ENCODE results near the gene HOXA13. TPM values are rescaled to one million over a fixed set of nuclear protein-coding genes. Genes with fewer than 3 reads are reported as not detected.

HOXA13 gene
- total and polyA plus RNA-seq, 4 donors = 0.10 TPM; not detected in 3

DNA sequence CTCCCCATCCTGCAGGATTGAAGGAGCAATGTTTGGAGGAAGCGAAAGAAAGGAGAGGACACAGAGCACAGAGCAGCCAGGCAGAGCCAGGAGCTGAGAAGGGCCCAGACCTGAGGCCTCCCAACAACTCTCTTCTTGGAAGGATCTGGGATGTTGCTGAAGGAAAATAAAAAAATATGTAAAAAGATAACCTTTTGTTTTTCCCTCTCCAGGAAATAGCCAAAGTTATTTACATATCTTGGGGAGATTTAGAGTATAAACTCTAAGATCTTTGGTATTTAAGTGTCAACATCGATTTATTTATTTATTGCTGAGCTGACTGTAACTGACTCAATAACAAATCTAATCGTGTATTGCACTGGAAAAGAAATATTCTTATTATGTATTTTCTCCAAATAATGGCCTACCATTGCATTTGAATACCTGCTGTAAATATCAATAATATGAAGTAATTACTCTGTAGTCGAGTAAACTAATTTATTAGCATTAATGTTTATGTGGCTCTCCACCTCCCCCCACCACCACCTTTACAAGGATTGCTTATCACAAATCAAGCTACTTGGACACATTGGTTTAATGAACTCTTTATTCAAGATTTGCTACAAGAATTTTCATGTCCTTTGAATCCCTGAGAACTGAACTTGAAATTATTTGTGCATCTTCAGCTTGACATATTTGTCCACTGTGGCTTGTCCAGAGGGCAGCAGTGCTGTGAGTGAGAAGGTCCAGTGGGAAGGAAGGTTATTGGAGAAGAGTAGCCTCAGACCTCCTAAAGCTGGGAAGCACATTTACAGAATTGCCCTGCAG, 13.0 kb downstream of the HOXA13 start:
- 33% methylated on average over 1 of the region's 4 CpGs for WGBS (ENCODE audit: insufficient coverage)
- no peaks in the 10 kb centered on the region for H3K36me3 ChIP-seq (ENCODE audit: control insufficient read depth, insufficient read depth, low read length)
- peaks cover 64% of the 10 kb centered on the region for H3K4me1 ChIP-seq (ENCODE audit: control insufficient read depth, insufficient read depth, low read length)
- DNase-seq (ENCODE audit: low read depth in 4 of 6, low spot score in 6 of 6) = peak in 1 of 6 donors; percentile 34
- H3K27me3 ChIP-seq (ENCODE audit: control insufficient read depth, insufficient read depth, low read length) = peaks cover 100% of the 10 kb centered on the region
- peak overlapping the region; percentile 53 for H3K4me3 ChIP-seq (ENCODE audit: low read depth, low read length)
- H3K27ac ChIP-seq (ENCODE audit: low read depth, low read length) = peak overlapping the region; percentile 83
- H3K9me3 ChIP-seq (ENCODE audit: control insufficient read depth, insufficient read depth, low read length) = no peaks in the 10 kb centered on the region

DNA sequence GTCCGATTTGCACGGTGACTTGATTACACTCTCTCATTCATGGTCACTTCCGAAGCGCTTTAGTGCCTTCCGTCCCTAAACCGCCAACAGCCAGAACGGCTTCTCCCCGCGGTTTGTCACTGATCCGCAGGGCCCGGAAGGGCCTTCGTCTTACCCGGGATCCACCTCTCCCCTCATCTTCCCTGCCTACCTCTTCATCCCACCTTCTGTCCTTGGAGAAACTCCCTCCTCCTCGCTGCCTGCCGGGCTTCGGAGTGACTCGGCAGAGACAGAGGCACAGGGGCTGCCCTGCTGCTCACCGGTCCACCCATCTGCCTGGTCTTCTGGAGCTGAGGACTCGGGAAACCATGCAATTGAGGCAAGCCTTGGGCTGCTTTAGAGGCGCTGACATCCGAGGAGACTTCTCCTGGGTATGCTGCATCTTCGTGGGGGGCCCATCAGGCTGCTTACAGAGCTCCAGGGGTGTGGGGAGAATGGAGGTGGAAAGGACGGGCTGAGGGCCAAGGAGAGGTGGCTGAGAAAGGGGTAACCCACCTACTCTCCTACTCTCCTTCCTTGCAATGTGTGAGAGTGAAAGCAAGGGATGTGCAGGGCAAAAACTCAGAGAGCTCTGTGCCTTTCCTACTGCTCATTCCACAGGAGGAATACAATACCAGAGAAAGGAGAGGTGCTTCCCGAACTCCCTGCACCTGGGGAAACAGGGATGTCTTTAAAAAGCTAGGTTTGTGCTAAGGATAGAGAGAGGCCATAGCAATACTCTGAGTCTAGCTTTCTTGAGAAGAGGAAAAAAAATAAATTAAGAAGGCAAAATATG, 13.8 kb downstream of the HOXA13 start:
- WGBS (ENCODE audit: insufficient coverage) = 6% methylated on average over 22 of the region's 24 CpGs
- H3K4me1 ChIP-seq (ENCODE audit: control insufficient read depth, insufficient read depth, low read length) = peaks cover 62% of the 10 kb centered on the region

DNA sequence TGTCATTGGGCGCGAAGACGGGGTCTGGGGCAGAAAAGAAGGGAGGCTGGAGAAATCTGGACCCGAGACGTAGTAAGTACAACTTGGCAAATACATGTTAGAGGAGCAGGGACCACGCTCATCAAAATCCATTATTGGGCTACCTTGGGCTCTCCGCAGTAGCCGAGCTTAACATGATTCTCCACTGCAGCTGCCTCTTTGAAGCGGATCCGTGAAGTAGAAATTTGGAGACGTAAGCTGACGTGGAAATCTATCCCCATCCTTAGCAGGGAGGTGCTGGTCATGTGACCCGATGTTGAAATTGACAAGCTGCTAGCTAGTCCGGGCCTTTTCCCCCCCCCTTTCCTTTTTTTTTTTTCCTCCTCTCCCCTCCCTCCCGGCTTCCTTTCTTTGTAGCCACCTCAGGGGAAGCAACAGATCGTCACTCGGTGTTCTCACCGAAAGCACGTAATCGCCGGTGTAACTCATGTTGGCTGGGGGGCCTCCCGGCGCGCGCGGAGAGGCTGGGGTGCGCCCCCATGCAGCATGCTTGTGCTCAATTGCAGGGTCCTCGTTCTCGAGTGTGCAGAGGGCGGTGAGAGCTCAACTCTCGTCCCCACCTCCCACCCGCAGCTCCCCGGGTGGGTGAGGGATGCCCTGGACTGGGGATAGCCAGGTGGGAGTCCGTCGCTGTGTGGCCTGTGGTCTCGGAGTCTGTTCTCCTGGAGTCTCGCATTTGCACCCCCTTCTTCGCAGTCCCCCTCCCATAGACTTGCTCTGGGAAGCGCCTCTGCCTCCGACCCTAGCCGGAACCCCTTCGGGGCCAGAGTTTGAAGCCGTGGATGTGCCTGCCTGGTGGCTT, 14.7 kb downstream of the HOXA13 start, which contains the start of gene HOXA11:
Gene HOXA11 (minus strand): TSS at position 220 of the 841 bp plus-strand sequence. CDS start 88 bp downstream, at position 132.
- Histone ChIP-seq H3K9me3 (ENCODE audit: control insufficient read depth, insufficient read depth, low read length) (no peaks in the 10 kb centered on the region), H3K4me1 (ENCODE audit: control insufficient read depth, insufficient read depth, low read length) (peaks cover 68% of the 10 kb centered on the region), H3K27me3 (ENCODE audit: control insufficient read depth, insufficient read depth, low read length) (peaks cover 99% of the 10 kb centered on the region), H3K4me3 (ENCODE audit: low read depth, low read length) (peak within 1 kb of the TSS; percentile 53), H3K27ac (ENCODE audit: low read depth, low read length) (peak within 1 kb of the TSS; percentile 83), H3K36me3 (ENCODE audit: control insufficient read depth, insufficient read depth, low read length) (no peaks in the 10 kb centered on the region)
- peak in 1 of 6 donors; percentile 53 for DNase-seq (ENCODE audit: low read depth in 4 of 6, low spot score in 6 of 6)
- WGBS (ENCODE audit: insufficient coverage) = 4% methylated on average over 37 of the region's 43 CpGs

More for the DNA sequence above, 13.8 kb downstream of the HOXA13 start:
- Histone ChIP-seq H3K36me3 (ENCODE audit: control insufficient read depth, insufficient read depth, low read length) (no peaks in the 10 kb centered on the region), H3K9me3 (ENCODE audit: control insufficient read depth, insufficient read depth, low read length) (no peaks in the 10 kb centered on the region), H3K27me3 (ENCODE audit: control insufficient read depth, insufficient read depth, low read length) (peaks cover 99% of the 10 kb centered on the region), H3K27ac (ENCODE audit: low read depth, low read length) (peak overlapping the region; percentile 83), H3K4me3 (ENCODE audit: low read depth, low read length) (peak overlapping the region; percentile 53)
- DNase-seq (ENCODE audit: low read depth in 4 of 6, low spot score in 6 of 6) = no peak

DNA sequence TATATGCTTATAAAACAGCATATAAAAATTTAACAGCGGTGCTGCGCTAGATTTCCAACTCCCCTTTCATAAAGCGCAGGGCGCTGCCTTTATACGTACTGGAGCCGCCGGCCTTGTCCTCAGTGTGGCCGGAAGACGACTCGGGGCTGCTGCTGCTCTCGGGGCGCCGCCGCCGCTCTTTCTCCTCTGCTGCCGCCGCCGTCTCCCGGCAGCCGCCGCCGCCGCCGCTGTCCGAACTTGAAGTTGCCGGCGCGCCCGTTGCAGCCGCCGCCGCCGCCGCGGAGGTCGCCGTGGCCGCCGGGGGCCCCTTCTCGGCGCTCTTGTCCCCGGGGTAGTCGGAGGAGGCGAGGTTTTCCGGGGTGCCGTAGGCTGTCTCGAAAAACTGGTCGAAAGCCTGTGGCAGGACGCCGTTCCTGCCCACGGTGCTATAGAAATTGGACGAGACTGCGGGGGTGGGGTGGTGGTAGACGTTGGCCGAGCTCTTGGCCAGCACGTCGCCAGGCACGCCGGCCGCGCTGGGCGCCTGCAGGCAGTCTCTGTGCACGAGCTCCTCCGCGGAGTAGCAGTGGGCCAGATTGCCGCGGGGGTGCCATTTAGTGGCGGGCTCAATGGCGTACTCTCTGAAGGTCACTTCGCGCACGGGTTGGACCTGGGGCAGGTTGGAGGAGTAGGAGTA, 15.4 kb downstream of the HOXA13 start:
- no peaks in the 10 kb centered on the region for H3K36me3 ChIP-seq (ENCODE audit: control insufficient read depth, insufficient read depth, low read length)
- H3K4me1 ChIP-seq (ENCODE audit: control insufficient read depth, insufficient read depth, low read length) = peaks cover 72% of the 10 kb centered on the region
- no peaks in the 10 kb centered on the region for H3K9me3 ChIP-seq (ENCODE audit: control insufficient read depth, insufficient read depth, low read length)
- H3K27ac ChIP-seq (ENCODE audit: low read depth, low read length) = peak overlapping the region; percentile 81
- DNase-seq (ENCODE audit: low read depth in 4 of 6, low spot score in 6 of 6) = peak in 1 of 6 donors; percentile 58
- under 1% methylated on average over 72 of the region's 72 CpGs for WGBS (ENCODE audit: insufficient coverage)
- H3K4me3 ChIP-seq (ENCODE audit: low read depth, low read length) = peak overlapping the region; percentile 53
- peaks cover 99% of the 10 kb centered on the region for H3K27me3 ChIP-seq (ENCODE audit: control insufficient read depth, insufficient read depth, low read length)

DNA sequence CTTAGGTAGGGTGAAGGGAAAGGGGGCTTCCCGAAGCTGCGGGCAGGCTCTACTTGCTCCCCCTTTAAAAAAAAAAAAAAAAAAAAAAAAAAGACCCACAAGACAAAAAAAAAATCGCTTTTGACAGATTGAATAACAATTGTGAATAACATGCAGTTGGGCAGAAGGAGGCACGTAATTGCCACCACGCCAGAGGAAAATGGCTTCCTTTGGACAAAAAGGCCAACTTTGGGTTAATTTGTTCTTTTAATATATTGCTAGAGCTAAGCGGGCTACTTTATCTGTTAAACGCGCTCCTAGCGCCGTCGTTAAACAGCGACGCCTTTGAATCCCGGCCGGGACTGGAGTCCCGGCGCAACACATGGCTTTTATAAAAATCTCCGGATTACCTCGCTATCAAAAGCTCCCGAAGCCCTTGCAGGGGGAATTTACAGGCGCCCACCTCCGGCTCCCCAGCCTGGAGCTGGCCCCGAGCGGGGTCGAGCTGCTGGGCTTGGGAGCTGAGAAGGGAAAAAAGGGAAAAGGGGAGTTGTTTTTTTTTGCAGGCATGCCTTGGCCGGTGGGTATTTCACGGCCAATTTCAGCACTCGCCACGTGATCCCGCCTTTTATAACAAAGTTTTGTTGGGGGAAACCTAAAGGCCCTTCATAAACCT, 16.1 kb downstream of the HOXA13 start:
- Histone ChIP-seq H3K9me3 (ENCODE audit: control insufficient read depth, insufficient read depth, low read length) (no peaks in the 10 kb centered on the region), H3K4me3 (ENCODE audit: low read depth, low read length) (peak overlapping the region; percentile 53), H3K36me3 (ENCODE audit: control insufficient read depth, insufficient read depth, low read length) (no peaks in the 10 kb centered on the region), H3K4me1 (ENCODE audit: control insufficient read depth, insufficient read depth, low read length) (peaks cover 70% of the 10 kb centered on the region), H3K27ac (ENCODE audit: low read depth, low read length) (peak overlapping the region; percentile 81), H3K27me3 (ENCODE audit: control insufficient read depth, insufficient read depth, low read length) (peaks cover 99% of the 10 kb centered on the region)
- 3% methylated on average over 19 of the region's 30 CpGs for WGBS (ENCODE audit: insufficient coverage)
- peak in 1 of 6 donors; percentile 60 for DNase-seq (ENCODE audit: low read depth in 4 of 6, low spot score in 6 of 6)

DNA sequence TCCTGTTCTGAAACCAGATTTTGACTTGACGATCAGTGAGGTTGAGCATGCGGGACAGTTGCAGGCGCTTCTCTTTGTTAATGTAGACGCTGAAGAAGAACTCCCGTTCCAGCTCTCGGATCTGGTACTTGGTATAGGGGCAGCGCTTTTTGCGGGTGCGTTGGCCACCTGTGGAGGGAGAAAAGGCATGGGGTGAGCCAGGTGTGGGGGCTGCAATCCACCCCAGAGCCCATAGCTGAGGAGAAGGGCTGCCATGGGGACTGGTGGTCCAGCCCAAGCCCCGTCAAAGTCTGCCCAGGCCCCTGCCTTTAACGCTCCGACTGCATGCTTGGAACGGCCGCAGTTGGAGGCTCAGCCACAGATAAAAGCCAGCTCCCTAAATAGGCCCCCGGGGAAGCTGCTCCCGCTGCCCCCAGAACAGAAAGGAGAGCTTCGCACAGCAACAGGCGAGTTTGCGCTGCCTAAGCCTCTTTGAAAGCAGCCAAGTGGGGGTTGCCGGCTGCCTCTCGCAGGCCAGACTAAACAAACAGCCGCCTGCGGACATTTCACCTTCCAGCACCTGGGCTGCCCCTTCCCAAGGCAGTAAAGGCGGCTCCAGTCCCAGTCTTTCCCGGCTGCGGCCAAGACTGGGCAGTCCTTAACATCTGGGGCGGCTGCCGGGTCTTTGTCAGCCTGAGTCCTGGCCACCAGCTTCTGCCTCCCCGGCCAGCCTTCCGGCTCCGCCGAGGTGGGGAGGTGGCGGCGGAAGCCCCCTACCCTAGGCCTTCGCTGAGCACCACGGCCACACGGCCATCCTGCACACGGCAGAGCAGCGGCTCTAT, 16.8 kb downstream of the HOXA13 start:
- peak overlapping the region; percentile 81 for H3K27ac ChIP-seq (ENCODE audit: low read depth, low read length)
- H3K4me1 ChIP-seq (ENCODE audit: control insufficient read depth, insufficient read depth, low read length) = peaks cover 62% of the 10 kb centered on the region
- peak overlapping the region; percentile 53 for H3K4me3 ChIP-seq (ENCODE audit: low read depth, low read length)
- 6% methylated on average over 34 of the region's 39 CpGs for WGBS (ENCODE audit: insufficient coverage)
- no peaks in the 10 kb centered on the region for H3K9me3 ChIP-seq (ENCODE audit: control insufficient read depth, insufficient read depth, low read length)
- no peaks in the 10 kb centered on the region for H3K36me3 ChIP-seq (ENCODE audit: control insufficient read depth, insufficient read depth, low read length)
- DNase-seq (ENCODE audit: low read depth in 4 of 6, low spot score in 6 of 6) = no peak
- peaks cover 99% of the 10 kb centered on the region for H3K27me3 ChIP-seq (ENCODE audit: control insufficient read depth, insufficient read depth, low read length)

DNA sequence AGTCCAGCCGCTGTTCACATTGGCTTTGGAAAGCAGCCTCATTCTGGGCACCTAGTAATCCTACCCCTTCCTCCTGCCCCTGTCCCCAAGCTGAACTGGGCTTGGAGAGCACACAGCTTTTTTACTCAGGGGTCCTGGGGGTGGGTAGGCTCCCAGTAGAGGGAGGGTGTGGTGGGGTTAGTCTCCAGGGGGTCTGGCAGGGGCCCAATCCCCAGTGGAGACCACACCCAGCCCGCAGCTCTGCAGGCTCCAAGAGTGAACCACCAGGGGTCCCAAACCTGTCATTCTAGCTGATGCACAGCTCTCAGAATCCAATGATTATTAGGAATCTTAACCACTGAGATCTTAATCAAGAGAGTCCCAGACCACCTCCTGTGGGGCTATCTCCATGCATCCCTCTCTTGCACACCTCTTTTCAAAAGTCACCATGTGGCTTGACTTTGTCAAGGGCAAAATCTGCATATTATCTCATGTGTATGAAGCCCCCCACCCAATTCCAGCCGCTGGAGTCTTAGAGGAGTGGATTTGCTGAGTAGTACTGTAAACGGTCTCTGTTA, 17.5 kb downstream of the HOXA13 start:
- 14% methylated on average over 1 of the region's 4 CpGs for WGBS (ENCODE audit: insufficient coverage)
- Histone ChIP-seq H3K4me3 (ENCODE audit: low read depth, low read length) (peak overlapping the region; percentile 53), H3K9me3 (ENCODE audit: control insufficient read depth, insufficient read depth, low read length) (no peaks in the 10 kb centered on the region), H3K27me3 (ENCODE audit: control insufficient read depth, insufficient read depth, low read length) (peaks cover 99% of the 10 kb centered on the region), H3K36me3 (ENCODE audit: control insufficient read depth, insufficient read depth, low read length) (no peaks in the 10 kb centered on the region), H3K27ac (ENCODE audit: low read depth, low read length) (peak overlapping the region; percentile 29), H3K4me1 (ENCODE audit: control insufficient read depth, insufficient read depth, low read length) (peaks cover 60% of the 10 kb centered on the region)
- DNase-seq (ENCODE audit: low read depth in 4 of 6, low spot score in 6 of 6) = no peak

DNA sequence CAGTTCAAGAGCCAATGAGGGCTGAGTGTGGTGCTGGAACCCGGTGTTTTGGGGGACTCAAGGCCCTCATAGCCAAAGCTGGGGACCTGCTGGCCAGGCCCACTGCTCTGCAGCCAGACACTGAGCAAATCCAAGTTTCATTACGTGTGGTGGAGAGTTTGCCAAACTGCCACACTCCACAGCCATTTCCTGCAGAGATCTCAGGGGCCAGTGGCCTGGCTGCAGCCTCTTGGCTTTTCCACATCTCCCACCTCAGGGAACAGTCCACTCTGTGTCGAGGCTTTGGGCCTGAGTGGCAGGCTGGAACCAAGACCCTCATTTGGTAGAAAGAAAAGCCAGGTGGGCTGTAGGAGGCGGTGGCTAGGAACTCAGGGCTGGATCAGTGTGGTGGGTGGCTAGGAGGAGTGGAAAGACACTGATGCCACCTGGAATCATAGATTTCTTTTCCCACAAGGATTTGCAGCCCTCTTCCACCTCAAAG, 18.1 kb downstream of the HOXA13 start:
- Histone ChIP-seq H3K9me3 (ENCODE audit: control insufficient read depth, insufficient read depth, low read length) (no peaks in the 10 kb centered on the region), H3K27me3 (ENCODE audit: control insufficient read depth, insufficient read depth, low read length) (peaks cover 99% of the 10 kb centered on the region), H3K27ac (ENCODE audit: low read depth, low read length) (peak overlapping the region; percentile 29), H3K4me1 (ENCODE audit: control insufficient read depth, insufficient read depth, low read length) (peaks cover 65% of the 10 kb centered on the region), H3K36me3 (ENCODE audit: control insufficient read depth, insufficient read depth, low read length) (no peaks in the 10 kb centered on the region), H3K4me3 (ENCODE audit: low read depth, low read length) (no peak overlapping the region)
- DNase-seq (ENCODE audit: low read depth in 4 of 6, low spot score in 6 of 6) = no peak
- 61% methylated on average over 2 of the region's 4 CpGs for WGBS (ENCODE audit: insufficient coverage)

Measured in spinal cord (tissue), 10 donors.